SU-DHL-6 (cell line): ENCODE measurements around the gene VEZT.

Experiments
- EZH2phosphoT487 ChIP-seq: fragments of 200-600 bp; sonication (generic), shearing (Covaris generic); conservative IDR thresholded peaks from 2 replicates; pipeline ENCODE4 v1.6.1; 2018; ENCODE audit warnings: mild to moderate bottlenecking, antibody characterized with exemption, low read length, moderate library complexity, mixed read lengths
- TF ChIP-seq, protein P1 (sequence below): fragments of 200-600 bp; sonication (generic); IDR thresholded peaks from one replicate; pipeline ENCODE4 v1.5.1; 2017; ENCODE audit warnings: antibody characterized with exemption, mild to moderate bottlenecking, low read length, moderate library complexity; ENCODE audit not compliant: insufficient read depth, poor library complexity, severe bottlenecking

DNA sequence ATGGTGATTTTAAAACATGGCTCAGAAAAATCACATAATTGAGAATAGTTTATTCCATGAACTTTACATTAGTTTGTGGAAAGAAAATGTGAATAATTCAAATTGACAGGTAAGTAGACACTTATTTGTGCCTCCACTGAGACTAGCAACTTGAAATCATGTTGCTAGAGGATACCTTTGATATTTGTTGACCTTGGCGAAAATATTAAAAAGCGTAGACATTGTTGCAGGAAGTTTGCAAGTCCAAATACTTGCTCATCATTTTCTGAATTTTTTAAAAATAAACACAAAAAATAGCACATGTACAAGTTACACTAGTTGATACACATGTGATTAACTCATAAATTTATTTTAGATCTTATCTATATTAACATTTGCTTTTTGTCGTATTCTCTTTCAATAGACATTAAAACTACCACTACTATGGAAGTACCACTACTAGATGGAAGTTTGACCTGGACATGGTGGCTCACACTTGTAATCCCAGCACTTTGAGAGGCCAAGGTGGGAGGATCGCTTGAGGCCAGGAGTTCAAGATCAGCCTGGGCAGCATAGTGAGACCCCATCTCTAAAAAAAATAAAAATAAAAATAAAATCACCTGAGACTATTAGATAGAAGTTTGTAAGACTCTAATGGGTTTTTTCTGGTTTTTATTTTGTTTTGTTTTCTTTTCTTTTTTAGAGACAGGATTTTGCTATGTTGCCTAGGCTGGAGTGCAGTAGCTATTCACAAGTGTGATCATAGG lies 24.3 kb downstream of the VEZT start:
- TF ChIP-seq, protein P1, sequence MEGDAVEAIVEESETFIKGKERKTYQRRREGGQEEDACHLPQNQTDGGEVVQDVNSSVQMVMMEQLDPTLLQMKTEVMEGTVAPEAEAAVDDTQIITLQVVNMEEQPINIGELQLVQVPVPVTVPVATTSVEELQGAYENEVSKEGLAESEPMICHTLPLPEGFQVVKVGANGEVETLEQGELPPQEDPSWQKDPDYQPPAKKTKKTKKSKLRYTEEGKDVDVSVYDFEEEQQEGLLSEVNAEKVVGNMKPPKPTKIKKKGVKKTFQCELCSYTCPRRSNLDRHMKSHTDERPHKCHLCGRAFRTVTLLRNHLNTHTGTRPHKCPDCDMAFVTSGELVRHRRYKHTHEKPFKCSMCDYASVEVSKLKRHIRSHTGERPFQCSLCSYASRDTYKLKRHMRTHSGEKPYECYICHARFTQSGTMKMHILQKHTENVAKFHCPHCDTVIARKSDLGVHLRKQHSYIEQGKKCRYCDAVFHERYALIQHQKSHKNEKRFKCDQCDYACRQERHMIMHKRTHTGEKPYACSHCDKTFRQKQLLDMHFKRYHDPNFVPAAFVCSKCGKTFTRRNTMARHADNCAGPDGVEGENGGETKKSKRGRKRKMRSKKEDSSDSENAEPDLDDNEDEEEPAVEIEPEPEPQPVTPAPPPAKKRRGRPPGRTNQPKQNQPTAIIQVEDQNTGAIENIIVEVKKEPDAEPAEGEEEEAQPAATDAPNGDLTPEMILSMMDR: no peak
- TF ChIP-seq EZH2phosphoT487: no peak
